HPDE6-E6E7 (cell line): Measurements from ENCODE around the gene RPS6KC1.
"Not testable (repeated sequence)": the region's sequence is repeated elsewhere in the genome, so short reads cannot be mapped to it uniquely, and the experiment has no call there.

ENCODE experiments used
- DNase-seq: peaks from one replicate; pipeline ENCODE4 v3.0.0; 2011; ENCODE audit warnings: missing footprints; ENCODE audit errors: extremely low spot score

RPS6KC1 gene

GRCh38 chr1:213106298-213106697 lies 55.3 kb downstream of the RPS6KC1 start:
- DNase-seq: no peak

- DNase-seq: no peak
Measured at GRCh38 chr1:213107613-213108012, 56.6 kb downstream of the RPS6KC1 start.

GRCh38 chr1:213110349-213111300 lies 59.6 kb downstream of the RPS6KC1 start:
- no peak for DNase-seq

- no peak for DNase-seq
Measured at GRCh38 chr1:213111502-213111901, 60.5 kb downstream of the RPS6KC1 start.

GRCh38 chr1:213112723-213113122 lies 61.7 kb downstream of the RPS6KC1 start:
- not testable (repeated sequence) for DNase-seq

- not testable (repeated sequence) for DNase-seq
Measured at GRCh38 chr1:213117699-213118180, 66.7 kb downstream of the RPS6KC1 start.

- DNase-seq: no peak
Measured at GRCh38 chr1:213119794-213120193, 68.8 kb downstream of the RPS6KC1 start.

- DNase-seq: no peak
Measured at GRCh38 chr1:213120386-213120785, 69.3 kb downstream of the RPS6KC1 start.

- no peak for DNase-seq
Measured at GRCh38 chr1:213120961-213121360, 69.9 kb downstream of the RPS6KC1 start.

GRCh38 chr1:213122514-213122929 lies 71.5 kb downstream of the RPS6KC1 start:
- DNase-seq: no peak

- DNase-seq: no peak
Measured at GRCh38 chr1:213123087-213123486, 72.0 kb downstream of the RPS6KC1 start.

- peak; percentile 19 for DNase-seq
Measured at GRCh38 chr1:213123536-213123935, 72.5 kb downstream of the RPS6KC1 start.

GRCh38 chr1:213124590-213124989 lies 73.5 kb downstream of the RPS6KC1 start:
- DNase-seq: no peak

GRCh38 chr1:213125643-213126042 lies 74.6 kb downstream of the RPS6KC1 start:
- no peak for DNase-seq

GRCh38 chr1:213127074-213127473 lies 76.0 kb downstream of the RPS6KC1 start:
- no peak for DNase-seq

GRCh38 chr1:213131851-213132655 lies 81.0 kb downstream of the RPS6KC1 start:
- no peak for DNase-seq

GRCh38 chr1:213135572-213135971 lies 84.5 kb downstream of the RPS6KC1 start:
- no peak for DNase-seq

GRCh38 chr1:213136190-213136917 lies 85.3 kb downstream of the RPS6KC1 start:
- DNase-seq: no peak

- no peak for DNase-seq
Measured at GRCh38 chr1:213138391-213138790, 87.3 kb downstream of the RPS6KC1 start.

GRCh38 chr1:213138892-213139291 lies 87.9 kb downstream of the RPS6KC1 start:
- DNase-seq: no peak

GRCh38 chr1:213148905-213149304 lies 97.9 kb downstream of the RPS6KC1 start:
- DNase-seq: no peak

GRCh38 chr1:213150090-213150489 lies 99.0 kb downstream of the RPS6KC1 start:
- DNase-seq: not testable (repeated sequence)
